ENCODE data around the gene BRD1.

GRCh38 chr22:49747716-49748115 lies 80.0 kb downstream of the BRD1 start:
- TF ChIP-seq POLR2AphosphoS5 (IDR thresholded peaks at IDR 0.05; ENCODE audit: low read depth, low read length) = no peak
- TF ChIP-seq SIN3A (IDR thresholded peaks at IDR 0.05; ENCODE audit: borderline replicate concordance, insufficient read depth, low read length) = no peak
- TF ChIP-seq, protein P1, sequence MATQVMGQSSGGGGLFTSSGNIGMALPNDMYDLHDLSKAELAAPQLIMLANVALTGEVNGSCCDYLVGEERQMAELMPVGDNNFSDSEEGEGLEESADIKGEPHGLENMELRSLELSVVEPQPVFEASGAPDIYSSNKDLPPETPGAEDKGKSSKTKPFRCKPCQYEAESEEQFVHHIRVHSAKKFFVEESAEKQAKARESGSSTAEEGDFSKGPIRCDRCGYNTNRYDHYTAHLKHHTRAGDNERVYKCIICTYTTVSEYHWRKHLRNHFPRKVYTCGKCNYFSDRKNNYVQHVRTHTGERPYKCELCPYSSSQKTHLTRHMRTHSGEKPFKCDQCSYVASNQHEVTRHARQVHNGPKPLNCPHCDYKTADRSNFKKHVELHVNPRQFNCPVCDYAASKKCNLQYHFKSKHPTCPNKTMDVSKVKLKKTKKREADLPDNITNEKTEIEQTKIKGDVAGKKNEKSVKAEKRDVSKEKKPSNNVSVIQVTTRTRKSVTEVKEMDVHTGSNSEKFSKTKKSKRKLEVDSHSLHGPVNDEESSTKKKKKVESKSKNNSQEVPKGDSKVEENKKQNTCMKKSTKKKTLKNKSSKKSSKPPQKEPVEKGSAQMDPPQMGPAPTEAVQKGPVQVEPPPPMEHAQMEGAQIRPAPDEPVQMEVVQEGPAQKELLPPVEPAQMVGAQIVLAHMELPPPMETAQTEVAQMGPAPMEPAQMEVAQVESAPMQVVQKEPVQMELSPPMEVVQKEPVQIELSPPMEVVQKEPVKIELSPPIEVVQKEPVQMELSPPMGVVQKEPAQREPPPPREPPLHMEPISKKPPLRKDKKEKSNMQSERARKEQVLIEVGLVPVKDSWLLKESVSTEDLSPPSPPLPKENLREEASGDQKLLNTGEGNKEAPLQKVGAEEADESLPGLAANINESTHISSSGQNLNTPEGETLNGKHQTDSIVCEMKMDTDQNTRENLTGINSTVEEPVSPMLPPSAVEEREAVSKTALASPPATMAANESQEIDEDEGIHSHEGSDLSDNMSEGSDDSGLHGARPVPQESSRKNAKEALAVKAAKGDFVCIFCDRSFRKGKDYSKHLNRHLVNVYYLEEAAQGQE (IDR thresholded peaks at IDR 0.05; ENCODE audit: insufficient read depth in 1 of 2, low read depth in 2 of 2, low read length in 2 of 2) = no peak
